DMS79 (cell line): Measurements from ENCODE around the gene UBA3.

ENCODE experiments used
- DNase-seq: peaks from one replicate; lab custom pipeline; 2025; lab: John Stamatoyannopoulos, UW

UBA3 gene

DNA sequence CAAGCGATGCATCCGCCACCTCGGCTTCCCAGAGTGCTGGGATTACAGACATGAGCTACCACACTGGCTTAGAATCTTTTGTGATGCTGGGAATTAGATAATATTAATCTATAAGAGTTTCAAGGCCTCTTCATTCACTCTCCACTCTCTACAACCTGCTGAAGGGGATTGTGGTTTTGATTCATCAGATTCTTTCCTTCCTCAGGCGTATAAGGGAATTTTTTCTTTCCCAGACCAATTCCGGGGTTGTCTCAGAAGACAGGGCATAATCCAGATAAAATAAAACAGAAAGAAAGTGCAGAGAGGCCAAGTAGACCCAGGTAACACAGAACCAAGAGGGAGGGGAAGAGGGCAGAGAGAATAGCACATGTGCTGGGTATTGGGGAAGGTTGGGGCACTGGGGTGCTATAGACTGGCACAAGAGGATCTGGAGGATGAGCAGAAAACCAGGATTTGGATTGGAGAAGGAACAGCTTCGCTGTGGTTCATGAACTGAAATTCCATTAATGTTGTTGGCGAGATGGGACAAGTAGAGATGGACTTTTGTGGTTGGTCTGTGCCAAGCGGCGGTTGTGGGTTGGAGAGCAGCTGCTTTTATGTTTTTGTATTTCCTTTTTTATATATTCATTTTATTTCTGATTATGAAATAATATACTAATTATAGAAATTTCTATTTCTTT, 17.4 kb upstream of the UBA3 start:
- DNase-seq = no peak

DNA sequence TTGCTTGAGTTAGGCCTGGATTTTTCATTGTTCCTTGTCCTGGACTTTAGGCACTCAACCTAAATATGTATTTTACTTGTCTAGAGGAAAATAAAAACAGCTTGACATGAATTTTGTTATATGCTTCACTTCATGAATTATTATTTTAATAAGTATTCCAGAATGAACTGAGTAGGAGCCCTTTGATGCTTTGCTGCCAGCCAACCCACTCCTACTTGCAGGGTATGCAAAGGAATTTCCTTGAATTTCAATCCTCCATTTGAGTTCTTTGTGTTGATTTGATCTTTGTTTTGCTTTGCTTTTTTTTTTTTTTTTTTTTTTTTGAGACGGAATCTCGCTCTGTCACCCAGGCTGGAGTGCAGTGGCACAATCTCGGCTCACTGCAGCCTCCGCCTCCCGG, 16.1 kb upstream of the UBA3 start:
- DNase-seq = no peak

- DNase-seq = no peak
Measured at GRCh38 chr3:69095636-69096035, 15.5 kb upstream of the UBA3 start.

- DNase-seq = no peak
Measured at GRCh38 chr3:69094467-69095205, 14.5 kb upstream of the UBA3 start.

DNA sequence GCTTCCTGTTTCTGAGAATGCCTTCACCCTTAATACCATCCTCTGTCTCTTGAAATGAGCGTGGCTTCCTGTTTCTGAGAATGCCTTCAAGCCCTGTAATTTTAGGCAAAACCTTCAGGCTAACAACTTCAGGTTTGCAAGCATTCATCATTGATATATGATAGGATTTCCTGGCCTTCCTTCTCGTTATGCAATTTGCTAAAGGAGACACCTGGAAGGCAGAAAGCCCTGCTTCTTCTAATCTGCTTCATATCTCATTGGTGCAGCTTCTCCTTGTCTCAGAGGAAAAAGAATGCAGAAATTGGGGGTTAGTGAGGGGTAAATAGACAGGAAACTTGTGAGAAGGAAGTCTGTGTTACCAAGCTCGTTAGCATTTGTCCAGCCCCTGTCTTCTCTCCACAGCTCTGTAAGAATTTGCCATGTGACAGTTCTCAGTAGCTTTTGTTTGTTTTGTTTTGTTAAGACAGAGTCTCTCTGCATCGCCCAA, 11.9 kb upstream of the UBA3 start:
- DNase-seq = no peak

- no peak for DNase-seq
Measured at GRCh38 chr3:69091389-69092029, 11.3 kb upstream of the UBA3 start.

- DNase-seq = no peak
Measured at GRCh38 chr3:69090021-69090420, 9.9 kb upstream of the UBA3 start.

DNA sequence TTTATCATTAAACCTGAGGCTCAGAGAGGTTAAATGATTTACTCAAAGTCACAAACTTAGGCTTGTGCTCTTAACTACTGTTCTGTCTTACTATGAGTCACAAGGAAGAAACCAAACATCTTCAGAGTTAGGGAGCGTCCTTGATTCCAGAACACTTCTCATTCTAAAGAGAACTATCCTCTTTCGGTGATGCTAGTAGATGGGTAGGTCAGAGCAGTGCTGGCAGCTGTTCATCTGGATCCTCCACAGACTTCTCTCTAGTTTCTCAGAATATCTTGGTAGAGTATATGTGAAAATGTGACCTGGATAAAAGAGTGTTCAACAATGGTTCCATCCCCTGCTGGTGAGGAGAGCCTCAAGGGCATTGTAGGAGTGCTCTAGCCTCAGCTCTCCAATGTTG, 7.9 kb upstream of the UBA3 start:
- DNase-seq = no peak

DNA sequence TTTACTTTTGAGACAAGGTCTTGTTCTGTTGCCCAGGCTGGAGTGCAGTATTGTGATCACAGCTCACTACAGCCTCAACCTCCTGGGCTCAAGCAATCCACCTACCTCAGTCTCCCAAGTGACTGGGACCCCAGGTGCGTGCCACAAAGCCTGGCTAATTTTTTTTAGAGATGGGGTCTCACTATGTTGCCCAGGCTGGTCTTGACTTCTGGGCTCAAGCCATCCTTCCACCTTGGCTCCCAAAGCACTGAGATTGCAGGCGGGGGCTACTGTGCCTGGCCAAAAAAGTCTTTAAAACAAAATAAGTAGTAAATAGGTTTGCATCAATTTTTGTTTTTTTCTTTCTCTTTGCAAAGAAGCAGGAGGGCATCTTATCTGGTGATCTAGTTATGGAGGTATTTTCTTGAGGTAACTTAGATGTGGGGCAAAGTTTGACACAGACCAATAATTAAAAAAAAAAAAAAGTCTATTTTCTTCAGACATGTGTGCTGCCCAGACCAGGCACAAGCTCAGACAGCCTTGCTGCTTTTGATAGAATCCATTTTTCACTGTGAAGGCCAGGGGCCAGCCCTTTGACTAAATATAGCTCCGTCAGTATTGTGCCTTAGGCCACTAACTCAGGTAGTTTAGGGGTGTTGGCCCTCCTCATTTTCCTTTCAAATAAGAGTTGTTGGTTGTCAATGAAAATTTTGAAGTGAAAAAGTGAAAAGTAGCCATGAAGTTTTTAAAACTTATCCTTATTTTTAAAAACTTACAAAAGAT, 7.0 kb upstream of the UBA3 start:
- no peak for DNase-seq

GRCh38 chr3:69085833-69086722, 5.9 kb upstream of the UBA3 start:
- peak; percentile 26 for DNase-seq

DNA sequence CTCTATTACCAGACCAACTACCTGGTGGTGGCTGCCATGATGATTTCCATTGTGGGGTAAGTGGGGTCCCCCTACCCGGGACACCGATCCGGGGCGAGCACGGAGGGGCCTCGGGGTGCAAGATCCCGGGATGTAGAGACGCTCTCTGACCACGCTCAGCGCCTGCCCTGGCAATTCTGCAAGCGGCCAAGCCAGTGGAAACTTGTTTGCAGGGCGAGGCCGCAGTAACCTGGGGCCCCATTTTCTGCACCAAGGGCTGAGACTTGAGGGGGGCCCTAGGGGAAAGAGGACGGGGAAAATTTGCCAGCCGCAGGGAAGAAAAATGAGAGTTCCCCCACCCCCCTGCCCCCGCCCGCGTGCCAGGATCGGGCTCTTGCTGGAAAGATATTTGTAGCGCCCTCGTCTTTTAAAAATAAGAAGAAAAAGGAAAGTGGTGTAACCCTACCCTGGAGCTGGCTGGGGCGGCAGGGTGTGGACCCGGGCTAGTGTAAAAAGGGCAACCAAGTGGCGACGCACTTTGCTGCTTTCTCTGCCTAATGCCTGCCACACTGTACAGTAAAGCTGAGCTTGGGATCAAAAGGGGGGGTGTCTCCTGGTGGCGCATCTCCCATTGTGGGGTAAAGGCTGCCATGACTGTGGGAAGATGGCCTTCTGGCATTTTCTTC, 5.1 kb upstream of the UBA3 start:
- DNase-seq = no peak

GRCh38 chr3:69084326-69085167, 4.4 kb upstream of the UBA3 start, which contains the start of gene ARL6IP5:
Gene ARL6IP5, plus strand, starts transcription at chr3:69084937. Its CDS starts 111 bp downstream, at chr3:69085048.
- peak; percentile 44 for DNase-seq

DNA sequence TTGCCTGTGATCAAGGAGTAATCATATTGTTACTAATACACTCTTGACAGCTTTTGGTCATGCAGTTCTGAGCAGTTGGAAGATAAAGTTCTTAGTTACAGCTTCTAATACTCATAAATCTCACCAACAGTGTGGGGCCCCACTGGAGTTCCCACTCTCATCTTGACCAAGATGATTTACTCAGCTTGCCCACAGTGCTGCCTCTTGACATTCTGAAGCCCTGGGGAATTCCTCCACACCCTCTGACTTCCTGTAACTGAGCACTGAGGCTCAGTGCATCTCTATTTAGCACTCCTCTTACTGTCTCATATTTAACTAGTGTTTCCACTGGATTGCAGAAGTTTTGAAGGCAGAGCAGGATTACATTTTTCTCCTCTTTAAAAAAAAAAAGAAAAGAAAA, 2.6 kb upstream of the UBA3 start:
- no peak for DNase-seq

DNA sequence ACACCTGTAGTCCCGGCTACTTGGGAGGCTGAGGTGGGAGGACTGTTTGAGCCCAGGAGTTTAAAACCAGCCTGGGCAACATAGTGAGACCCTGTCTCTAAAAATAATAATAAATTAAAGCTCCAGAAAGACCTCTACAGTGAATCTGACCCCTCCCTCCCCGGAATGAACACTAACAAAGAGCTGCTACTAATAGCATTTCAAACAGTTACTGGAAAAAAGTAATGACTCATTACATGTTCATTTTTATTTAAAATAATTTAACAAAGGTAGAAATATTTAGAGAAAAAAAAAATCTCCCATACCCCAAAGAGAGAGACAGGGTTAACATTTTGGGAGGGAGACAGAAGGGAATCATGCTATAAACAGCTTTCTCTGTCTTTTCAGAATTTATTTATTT, 2.2 kb upstream of the UBA3 start:
- DNase-seq = no peak

GRCh38 chr3:69081583-69082262, 1.6 kb upstream of the UBA3 start:
- no peak for DNase-seq

- no peak for DNase-seq
Measured at GRCh38 chr3:69079269-69080159, 651 bp downstream of the UBA3 start.

DNA sequence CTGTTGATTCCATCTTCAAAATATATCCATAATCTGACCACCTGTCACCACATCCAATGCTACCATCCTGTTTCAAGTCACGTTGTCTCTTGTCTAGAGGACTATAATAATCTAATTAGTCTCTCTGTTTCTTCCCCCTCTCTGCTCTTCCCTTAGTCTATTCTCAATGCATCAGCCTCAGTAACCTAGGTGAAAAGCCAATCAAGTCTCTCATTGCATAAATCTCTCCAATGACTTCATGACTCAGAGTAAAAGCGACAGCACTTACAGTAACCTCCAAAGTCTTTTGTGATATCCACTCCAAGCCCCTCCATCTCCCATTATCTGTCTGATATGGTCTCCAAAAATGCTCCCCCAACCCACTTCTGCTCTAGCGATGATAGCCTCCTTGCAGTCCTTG, 7.2 kb downstream of the UBA3 start:
- DNase-seq = no peak

GRCh38 chr3:69066121-69066520, 14.0 kb downstream of the UBA3 start:
- DNase-seq = no peak
